HepG2 (cell line): ENCODE data around the gene KANSL1. TPM values are rescaled to one million over a fixed set of nuclear protein-coding genes. Genes with fewer than 3 reads are reported as not detected.

ENCODE experiments used
- AHDC1 ChIP-seq: sonication (generic); formaldehyde crosslinking; IDR thresholded peaks from 2 replicates; pipeline ENCODE4 v1.5.1; 2020; ENCODE audit warnings: mild to moderate bottlenecking, missing genetic modification reagents, borderline replicate concordance
- BRF2 ChIP-seq: sonication (generic); formaldehyde crosslinking; IDR thresholded peaks from 2 replicates; pipeline ENCODE4 v1.8.1; 2022; ENCODE audit warnings: mild to moderate bottlenecking, missing genetic modification reagents
- ELF4 ChIP-seq: sonication (generic); formaldehyde crosslinking; IDR thresholded peaks from 2 replicates; pipeline ENCODE4 v1.5.0; 2020; ENCODE audit warnings: missing genetic modification reagents, mild to moderate bottlenecking, moderate library complexity, borderline replicate concordance
- IRF9 ChIP-seq: sonication (generic); formaldehyde crosslinking; IDR thresholded peaks from 2 replicates; pipeline ENCODE4 v1.8.0; 2022; ENCODE audit warnings: missing genetic modification reagents, mild to moderate bottlenecking, borderline replicate concordance
- PTBP1 ChIP-seq: fragments of 200-400 bp; formaldehyde crosslinking; IDR thresholded peaks from 2 replicates; pipeline ENCODE4 v1.6.1; 2018; ENCODE audit warnings: low read length, low read depth; ENCODE audit not compliant: poor library complexity, severe bottlenecking
- TFDP2 ChIP-seq: sonication (generic); formaldehyde crosslinking; IDR thresholded peaks from 2 replicates; pipeline ENCODE4 v1.4.0; 2020; ENCODE audit warnings: missing genetic modification reagents
- ZBTB42 ChIP-seq: sonication (generic); formaldehyde crosslinking; IDR thresholded peaks from 2 replicates; pipeline ENCODE4 v1.5.0; 2020; ENCODE audit warnings: mild to moderate bottlenecking, missing genetic modification reagents
- ZFP91 ChIP-seq: sonication (generic); formaldehyde crosslinking; IDR thresholded peaks from 2 replicates; pipeline ENCODE4 v1.9.0; 2022; ENCODE audit warnings: missing genetic modification reagents, mild to moderate bottlenecking, borderline replicate concordance
- ZNF263 ChIP-seq: sonication (generic); formaldehyde crosslinking; IDR thresholded peaks from 2 replicates; pipeline ENCODE4 v1.4.0; 2020; ENCODE audit warnings: missing genetic modification reagents
- ZNF34 ChIP-seq: sonication (generic); formaldehyde crosslinking; IDR thresholded peaks from 2 replicates; pipeline ENCODE4 v1.4.0; 2020; ENCODE audit warnings: mild to moderate bottlenecking, missing genetic modification reagents, borderline replicate concordance
- ZNF451 ChIP-seq: sonication (generic); formaldehyde crosslinking; IDR thresholded peaks from 2 replicates; pipeline ENCODE4 v1.5.0; 2020; ENCODE audit warnings: mild to moderate bottlenecking, missing genetic modification reagents
- ZNF512 ChIP-seq: sonication (generic); formaldehyde crosslinking; IDR thresholded peaks from 2 replicates; pipeline ENCODE4 v1.4.0; 2020; ENCODE audit warnings: mild to moderate bottlenecking, missing genetic modification reagents
- ZNF660 ChIP-seq: sonication (generic); formaldehyde crosslinking; IDR thresholded peaks from 2 replicates; pipeline ENCODE4 v1.5.1; 2020; ENCODE audit warnings: mild to moderate bottlenecking, low read depth, missing genetic modification reagents, borderline replicate concordance
- ZSCAN21 ChIP-seq: sonication (generic); formaldehyde crosslinking; IDR thresholded peaks from 2 replicates; pipeline ENCODE4 v1.8.0; 2022; ENCODE audit warnings: mild to moderate bottlenecking, missing genetic modification reagents, moderate library complexity, borderline replicate concordance
- polyA plus RNA-seq, 8 experiments: library from polyadenylated mRNA; depleted of rRNA in 3 of 8; stranded (reverse) in 7 of 8; unstranded in 1 of 8; fragments of >200 nt; fragmentation: Illumina TruSeq in 4 of 8; extraction: Trizol in 4 of 8; gene quantifications; 2 replicates each; pipeline versions ENCODE4 v1.2.1 to v1.2.3, GENCODE V29; 2011 to 2016; ENCODE audit warnings: low read depth in 4 of 8, missing spikeins in 1 of 8, mixed read lengths in 1 of 8; ENCODE audit not compliant: insufficient read depth in 1 of 8
- total RNA-seq, 5 experiments: library from RNA; depleted of rRNA; stranded (reverse); fragments of >200 nt; fragmentation: Illumina TruSeq; extraction: Trizol; gene quantifications; 2 replicates each; pipeline ENCODE4 v1.2.3, GENCODE V29; 2016; ENCODE audit warnings: low read depth in 1 of 5

KANSL1 gene
- total and polyA plus RNA-seq, 2 of the 13 experiments (the other 11 are each of a cell fraction or from before 2014, with no cell fraction given), result 24.0 to 59.6 TPM

GRCh38 chr17:46003907-46004748, 189.1 kb downstream of the KANSL1 start (continued):
- TF ChIP-seq AHDC1 (CRISPR knock-in tag) (peak; percentile 93), ZBTB42 (CRISPR knock-in tag) (no peak), ZNF34 (CRISPR knock-in tag) (no peak; the same call in 1 of the 2 replicates), ZNF263 (CRISPR knock-in tag) (peak; percentile 92), ZSCAN21 (CRISPR knock-in tag) (peak; percentile 57; the same call in 1 of the 2 replicates), TFDP2 (CRISPR knock-in tag) (no peak), BRF2 (CRISPR knock-in tag) (no peak), ZNF512 (CRISPR knock-in tag) (no peak), PTBP1 (no peak), ZNF660 (no peak), IRF9 (CRISPR knock-in tag) (peak; percentile 77; the same call in 1 of the 2 replicates), ELF4 (CRISPR knock-in tag) (0 out of 2 replicates have a peak, but pooled peaks have one; percentile 24), ZNF451 (no peak), ZFP91 (peak; percentile 74; the same call in 1 of the 2 replicates)
